ENCODE data around the gene TTC39A.

TTC39A gene

DNA sequence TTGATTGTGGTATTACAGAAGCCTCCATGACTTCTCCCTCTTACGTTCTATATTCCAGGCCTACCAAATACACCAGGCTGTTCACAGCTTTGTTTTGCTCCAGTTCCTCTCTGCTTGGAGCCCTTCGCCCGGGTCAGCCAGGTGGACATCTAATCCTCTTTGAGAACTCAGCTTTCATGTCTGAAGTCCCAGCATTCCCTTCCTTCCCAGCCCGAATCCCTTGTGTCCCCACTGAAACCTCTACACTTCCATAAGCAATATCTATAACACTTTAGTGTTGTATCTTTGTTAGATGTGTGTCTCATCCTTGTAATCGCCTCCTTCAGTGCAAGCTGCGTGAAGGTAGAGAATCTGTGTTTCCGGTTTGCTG is 92.3 kb downstream of the TTC39A start:
- Histone ChIP-seq H3K27ac (peak overlapping the region; percentile 93), H3K9me3 (ENCODE audit: severe bottlenecking) (no peaks in the 10 kb centered on the region), H3K36me3 (peaks cover 23% of the 10 kb centered on the region), H3K27me3 (ENCODE audit: insufficient read depth, low read depth, severe bottlenecking) (no peaks in the 10 kb centered on the region), H3K4me3 (ENCODE audit: low read depth, low read length) (peak overlapping the region; percentile 98)
- DNase-seq, result peak; percentile 88
- TF ChIP-seq, protein P1, sequence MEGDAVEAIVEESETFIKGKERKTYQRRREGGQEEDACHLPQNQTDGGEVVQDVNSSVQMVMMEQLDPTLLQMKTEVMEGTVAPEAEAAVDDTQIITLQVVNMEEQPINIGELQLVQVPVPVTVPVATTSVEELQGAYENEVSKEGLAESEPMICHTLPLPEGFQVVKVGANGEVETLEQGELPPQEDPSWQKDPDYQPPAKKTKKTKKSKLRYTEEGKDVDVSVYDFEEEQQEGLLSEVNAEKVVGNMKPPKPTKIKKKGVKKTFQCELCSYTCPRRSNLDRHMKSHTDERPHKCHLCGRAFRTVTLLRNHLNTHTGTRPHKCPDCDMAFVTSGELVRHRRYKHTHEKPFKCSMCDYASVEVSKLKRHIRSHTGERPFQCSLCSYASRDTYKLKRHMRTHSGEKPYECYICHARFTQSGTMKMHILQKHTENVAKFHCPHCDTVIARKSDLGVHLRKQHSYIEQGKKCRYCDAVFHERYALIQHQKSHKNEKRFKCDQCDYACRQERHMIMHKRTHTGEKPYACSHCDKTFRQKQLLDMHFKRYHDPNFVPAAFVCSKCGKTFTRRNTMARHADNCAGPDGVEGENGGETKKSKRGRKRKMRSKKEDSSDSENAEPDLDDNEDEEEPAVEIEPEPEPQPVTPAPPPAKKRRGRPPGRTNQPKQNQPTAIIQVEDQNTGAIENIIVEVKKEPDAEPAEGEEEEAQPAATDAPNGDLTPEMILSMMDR (IDR thresholded peaks at IDR 0.05; ENCODE audit: low read depth, low read length), result no peak

DNA sequence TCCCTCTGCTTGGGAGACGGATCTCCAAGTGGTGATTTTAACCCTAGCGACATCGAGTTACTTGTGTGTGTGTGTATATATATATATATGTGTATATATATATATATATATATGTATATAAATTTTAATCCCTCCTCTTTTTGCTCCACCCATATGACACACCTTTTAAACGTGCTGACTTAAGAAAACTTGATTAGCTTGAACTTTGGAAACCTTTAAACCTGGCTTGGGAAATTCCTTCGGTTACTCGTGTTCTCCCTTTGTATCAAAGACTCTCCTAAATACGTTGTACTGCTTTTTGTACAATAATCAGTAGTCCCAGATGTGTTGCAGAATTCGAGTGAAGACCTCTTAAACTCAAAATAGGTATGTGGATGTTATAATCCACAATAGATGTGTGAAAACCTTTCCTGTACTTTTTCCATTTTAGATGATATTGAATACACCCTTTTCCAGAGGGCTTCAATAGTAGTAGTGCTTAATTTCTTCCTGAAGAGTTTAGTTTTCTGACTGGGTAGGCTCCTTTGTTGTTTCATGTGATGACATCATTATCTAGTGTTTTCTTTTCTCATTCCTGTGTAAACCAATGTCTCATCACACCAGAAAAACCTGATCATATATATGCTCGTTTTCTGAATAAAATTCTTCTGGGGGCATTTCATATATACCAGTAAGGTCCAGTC is 92.9 kb downstream of the TTC39A start:
- Histone ChIP-seq H3K9me3 (ENCODE audit: severe bottlenecking) (no peaks in the 10 kb centered on the region), H3K4me3 (ENCODE audit: low read depth, low read length) (peak overlapping the region; percentile 98), H3K36me3 (peaks cover 20% of the 10 kb centered on the region), H3K27ac (peak overlapping the region; percentile 93), H3K27me3 (ENCODE audit: insufficient read depth, low read depth, severe bottlenecking) (no peaks in the 10 kb centered on the region)
- DNase-seq, result no peak
- TF ChIP-seq, protein P1 (IDR thresholded peaks at IDR 0.05; ENCODE audit: low read depth, low read length), result no peak

Data from WERI-Rb-1 (cell line).